A172 (cell line): ENCODE results near the gene MB. TPM values are rescaled to one million over a fixed set of nuclear protein-coding genes. Genes with fewer than 3 reads are reported as not detected.
A peak's percentile ranks its signal among the peaks of the same experiment; 100 is the strongest.

Experiments used
- DNase-seq: peaks from one replicate; pipeline ENCODE4 v3.0.0-alpha.2; 2015; ENCODE audit warnings: low spot score
- total RNA-seq: library from RNA; depleted of rRNA; stranded (reverse); fragments of >200 nt; shearing (Covaris generic); gene quantifications from 2 replicates; pipeline ENCODE4 v1.2.3, GENCODE V29; 2014

MB gene
- total RNA-seq, 1 experiment from 2014 or later, result 3.9 TPM

DNA sequence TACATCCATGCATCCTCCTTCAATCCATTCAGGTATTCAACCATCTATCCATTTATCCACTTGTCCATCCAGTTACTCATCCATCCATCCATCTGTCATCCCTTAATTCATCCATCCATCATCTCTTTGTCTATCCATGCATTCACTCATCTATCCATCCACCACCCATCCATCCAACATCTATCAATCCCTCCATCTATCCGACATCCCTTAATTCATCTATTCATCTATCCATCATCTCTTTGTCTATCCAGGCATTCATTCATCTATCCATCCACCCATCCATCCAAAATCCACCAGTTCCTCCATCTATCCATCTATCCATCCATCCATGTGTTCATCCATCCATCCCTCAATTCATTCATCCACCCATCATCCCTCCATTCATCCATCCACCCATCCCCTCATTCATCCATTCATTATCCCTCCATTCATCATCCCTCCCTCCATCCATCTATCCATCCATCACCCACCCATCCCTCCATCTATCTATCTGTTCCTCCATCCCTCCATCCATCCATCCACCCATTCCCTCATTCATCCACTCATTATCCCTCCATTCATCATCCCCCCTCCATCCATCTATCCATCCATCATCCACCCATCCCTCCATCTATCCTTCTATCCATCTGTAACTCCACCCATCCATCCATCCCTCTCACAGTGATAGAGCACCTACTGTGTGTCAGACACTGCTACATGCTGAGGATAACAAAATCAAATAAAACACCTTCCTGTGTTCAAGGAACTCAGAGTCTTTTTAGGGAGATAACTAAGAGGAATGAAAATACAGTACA, 1.5 kb upstream of the MB start:
- DNase-seq, result no peak

DNA sequence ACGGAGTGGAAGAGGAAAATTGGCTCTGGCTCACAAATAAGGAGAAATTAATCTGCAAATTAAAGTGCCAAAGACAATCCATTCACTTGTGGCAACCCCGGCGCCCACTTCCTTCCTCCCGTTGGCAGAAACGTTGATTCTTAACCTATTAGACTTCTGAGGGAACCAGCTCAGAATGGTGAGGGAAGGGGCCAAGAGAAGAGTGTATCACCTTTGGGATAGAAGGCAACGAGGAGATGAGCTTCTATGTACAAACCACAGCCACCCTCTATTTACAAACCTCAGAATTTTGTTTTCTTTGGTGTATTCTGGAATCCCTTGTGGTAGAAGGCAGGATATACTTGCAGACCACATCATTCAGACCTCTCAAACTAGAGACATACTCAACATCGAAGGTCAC, 1.1 kb downstream of the MB start:
- no peak for DNase-seq

DNA sequence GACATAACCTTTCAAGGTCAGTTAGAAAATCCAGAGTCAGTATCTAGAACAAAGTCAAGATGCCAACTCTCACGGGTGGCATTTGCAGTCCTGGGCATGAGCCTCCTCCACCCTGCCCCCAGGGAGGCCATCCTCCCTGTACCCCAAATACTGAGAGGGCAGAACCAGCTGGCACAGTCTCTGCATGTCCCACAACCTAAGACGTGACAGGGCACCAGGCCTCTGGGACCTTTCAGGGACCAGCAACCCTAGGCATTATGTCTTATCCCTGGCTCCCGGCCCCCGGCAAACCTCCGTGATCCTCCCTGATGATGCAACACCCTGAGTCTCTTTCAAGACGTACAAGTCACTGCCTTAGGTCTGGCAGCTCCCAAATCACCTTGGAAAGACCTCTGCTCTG, 2.0 kb downstream of the MB start:
- DNase-seq, result no peak

DNA sequence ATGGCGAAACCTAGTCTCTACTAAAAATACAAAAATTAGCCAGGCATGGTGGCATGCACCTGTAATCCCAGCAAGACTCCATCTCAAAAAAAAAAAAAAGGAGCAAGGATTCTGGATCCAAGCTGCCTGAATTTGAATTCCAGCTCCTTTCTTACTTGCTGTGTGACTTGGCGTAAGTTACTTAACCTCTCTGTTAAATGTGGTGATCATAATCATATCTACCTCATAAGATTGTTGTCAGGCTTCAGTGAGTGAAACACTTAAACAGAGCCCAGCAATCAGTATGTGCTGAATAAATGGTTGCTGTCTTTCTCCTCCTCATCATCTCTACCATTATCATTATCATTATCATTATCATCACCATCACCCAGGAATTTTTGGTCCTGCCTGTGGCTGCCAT, 2.7 kb downstream of the MB start:
- DNase-seq, result no peak

DNA sequence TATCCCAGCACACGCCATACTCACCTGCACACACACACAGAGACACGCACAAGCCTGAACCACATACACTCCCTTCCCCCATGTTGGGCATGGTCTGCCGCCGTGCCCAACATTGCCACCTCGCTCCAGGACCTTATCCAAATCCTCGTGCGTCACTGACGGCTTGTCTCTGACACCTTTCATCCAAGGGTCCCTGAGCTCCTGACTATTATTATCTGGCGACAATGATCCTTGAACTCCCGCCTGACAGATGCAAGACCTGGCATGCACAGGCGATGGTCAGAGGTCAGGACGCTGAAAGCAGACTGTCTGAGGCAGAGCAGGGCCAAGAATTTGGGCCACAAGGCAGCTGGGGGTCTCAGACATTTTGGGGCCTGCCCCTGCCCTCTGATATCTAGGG, 4.2 kb downstream of the MB start:
- no peak for DNase-seq

DNA sequence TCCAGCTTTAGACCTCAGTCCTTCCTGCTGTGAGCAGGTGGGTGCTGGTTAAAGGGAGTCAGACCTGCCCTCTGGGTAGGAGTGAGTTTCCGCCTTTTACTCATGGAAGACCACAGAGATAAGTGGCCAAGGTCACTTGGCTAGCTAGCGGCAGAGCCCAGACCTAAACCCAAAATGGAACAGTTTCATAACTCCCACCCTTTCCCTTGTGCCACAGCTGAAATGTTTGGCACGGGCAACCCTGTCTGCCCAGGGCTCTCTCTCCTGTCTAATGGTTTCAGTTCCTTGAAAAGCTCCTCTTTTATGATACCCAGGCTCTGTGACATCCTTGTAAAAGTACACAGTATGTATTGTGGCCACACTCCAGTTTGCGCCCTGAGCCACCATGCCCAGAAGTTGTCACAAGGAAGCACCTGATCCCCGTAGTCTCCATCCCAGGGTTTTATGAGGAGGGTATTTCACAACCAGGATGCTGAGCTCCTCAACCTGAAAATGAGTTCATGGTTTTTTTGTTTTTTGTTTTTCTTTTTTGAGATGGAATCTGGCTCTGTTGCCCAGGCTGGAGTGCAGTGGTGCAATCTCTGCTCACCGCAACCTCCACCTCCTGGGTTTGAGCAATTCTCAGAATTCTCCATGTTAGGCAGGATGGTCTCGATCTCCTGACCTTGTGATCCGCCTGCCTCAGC, 5.1 kb downstream of the MB start:
- no peak for DNase-seq

DNA sequence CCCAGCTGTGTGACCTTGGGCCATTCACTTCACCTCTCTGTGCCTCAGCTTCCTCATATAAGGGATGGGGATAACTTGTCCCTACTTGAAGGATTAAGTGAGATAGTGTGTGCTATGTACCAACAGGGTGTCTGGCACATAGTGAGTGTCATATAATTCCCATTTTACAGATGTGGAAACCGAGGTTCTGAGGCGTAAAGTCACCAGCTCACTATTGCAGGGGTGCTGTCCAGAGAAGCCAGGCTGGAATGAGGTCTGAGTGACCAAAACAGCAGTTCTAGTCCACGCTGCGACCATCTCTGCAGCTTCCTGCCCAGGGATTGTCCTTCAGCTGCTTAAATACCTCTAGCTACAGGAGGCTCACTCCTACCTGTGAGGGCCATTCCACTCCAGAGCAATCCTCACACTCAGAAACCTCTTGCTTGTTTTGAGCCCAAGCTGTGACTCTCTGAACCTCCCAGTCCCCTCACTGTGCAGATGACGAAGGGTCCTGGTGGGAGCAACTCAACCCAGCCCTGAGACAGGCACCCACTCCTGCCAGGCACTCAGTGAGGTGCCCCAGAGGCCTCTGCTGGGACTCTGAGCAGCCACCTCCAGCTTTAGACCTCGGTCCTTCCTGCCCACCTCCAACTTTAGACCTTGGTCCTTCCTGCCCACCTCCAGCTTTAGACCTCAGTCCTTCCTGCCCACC, 5.8 kb downstream of the MB start:
- no peak for DNase-seq

DNA sequence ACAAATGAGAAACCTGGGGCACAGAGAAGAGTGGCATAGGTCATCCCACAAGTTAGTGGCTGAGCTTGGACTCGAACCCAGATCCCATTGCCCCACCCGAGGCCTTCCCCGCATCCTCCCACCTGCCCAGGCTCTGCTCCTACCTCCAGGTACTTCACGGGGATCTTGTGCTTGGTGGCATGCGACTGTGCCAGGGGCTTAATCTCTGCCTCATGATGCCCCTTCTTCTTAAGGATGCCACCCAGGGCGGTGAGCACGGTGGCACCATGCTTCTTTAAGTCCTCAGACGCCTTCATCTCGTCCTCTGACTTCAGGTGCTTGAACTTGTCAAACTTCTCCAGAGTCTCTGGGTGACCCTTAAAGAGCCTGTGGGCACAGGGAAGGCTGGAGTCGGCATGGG, 6.4 kb downstream of the MB start:
- no peak for DNase-seq

DNA sequence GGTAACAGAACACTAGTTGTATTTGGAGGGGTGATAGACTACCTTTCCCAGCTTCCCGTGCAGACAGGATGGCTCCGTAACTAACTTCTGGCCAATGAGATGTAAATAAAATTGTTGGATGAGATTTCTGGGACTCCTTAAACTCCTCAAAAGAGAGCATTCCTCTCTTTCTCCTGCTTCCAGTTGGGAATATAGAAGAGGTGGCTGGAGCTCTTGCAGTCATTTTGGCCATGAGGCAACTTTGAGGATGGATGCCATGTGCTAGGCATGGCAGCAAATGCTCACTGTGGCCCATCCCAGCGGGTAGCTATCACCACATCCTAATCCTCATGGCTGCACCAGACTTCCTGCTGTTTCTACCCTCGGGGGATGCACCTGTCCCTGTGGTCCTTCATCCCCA, 7.4 kb downstream of the MB start:
- no peak for DNase-seq

DNA sequence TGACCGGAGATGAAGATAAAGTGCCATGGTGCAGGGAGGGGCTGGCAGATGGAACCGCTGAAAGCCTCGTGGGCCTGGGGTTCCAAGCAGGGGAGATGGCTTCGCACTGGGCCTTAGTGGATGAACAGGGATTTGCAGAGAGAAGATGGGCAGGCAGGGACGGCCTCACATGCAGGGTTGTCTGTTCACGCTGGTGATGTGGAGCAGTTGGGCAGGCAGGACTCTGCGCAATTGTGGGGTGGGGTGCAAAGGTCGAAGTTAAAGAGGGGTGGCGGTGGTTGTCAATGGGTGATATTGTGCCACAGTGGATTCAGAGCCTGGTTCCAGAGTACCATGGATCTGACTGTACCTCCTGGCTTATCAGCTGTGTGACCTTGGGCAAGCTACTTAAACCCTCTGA, 7.9 kb downstream of the MB start:
- DNase-seq, result no peak

DNA sequence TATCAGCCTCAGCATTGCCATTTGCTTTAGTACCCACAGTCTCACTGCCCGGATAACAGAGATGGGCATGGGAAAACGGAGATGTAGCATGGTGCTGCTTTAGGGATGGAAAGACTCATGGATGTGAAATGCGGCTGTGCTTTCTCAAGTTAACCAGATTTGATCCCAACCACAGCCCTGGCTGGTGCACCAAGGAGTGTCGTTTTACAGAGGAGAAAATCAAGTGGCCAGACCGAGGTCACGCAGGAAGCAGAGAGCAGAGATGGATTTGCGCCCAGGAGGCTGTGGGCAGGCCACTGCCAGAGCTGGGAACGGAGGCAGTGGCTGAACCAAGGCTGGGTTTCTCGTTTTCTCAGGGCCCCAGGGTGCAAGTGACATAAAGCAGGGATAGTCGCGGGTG, 9.0 kb downstream of the MB start:
- DNase-seq, result no peak

DNA sequence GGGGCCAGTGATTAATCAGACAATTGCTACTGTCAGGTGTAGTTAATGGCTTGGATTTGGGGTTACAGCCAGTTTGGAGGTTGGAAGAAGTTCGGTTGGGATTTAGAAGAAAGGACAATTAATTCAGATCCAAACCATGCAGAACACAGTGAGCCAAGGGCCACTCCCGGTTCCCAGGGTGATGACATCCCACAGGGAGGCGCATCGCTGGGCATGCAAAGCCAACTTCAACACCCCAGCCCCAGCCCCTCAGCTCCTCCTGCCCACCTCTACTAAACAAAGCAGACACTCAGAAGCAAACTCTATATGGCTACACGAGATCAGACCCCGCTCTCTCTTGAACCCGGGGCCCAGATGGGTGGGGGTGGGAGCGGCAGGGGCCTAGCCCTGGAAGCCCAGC, 10.2 kb downstream of the MB start:
- DNase-seq, result no peak

DNA sequence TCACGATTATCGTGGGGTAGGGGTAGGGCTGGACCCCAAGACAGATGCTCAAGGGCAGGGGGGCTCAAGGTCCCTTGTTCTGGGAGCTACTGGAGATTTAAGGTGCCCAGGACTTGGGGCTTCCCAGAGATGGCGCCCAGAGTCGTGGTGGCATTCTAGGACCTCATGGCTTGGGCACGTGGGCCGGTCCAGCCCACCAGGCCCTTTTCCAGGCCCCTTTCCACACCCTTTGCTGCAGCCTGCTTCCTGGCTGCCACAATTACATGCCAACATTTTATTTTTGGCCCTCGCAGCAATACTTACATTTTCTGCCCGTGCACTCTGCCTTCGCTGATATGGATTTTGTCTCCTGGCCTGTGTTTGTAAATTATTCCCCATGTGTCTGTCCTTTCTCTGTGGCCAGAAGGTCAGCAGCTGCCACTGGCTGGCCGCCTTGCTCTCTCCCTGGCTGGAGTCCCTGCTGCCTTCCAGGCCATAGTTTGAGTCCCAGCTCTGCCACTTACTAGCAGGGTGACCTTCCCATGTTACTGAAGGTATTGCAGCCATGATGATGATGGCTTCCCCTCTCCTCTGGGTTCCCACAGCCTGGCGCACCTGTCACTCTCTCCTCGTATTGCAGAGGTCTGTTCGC, 11.2 kb downstream of the MB start:
- no peak for DNase-seq

DNA sequence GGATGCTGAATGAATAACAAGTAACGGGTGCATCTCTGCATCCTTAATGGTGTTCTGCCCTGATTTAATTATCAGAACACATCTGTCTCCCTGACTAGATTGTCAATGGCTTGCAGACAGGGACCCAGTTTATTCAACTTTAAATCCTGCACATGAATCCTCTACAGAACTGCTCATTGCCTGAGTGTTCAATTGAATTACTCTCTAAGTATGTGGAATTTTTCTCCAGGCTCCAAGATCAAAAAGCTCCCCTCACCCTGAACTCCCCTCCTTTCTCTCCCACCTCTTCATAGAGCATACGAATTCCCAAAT, 11.8 kb downstream of the MB start:
- DNase-seq, result no peak

DNA sequence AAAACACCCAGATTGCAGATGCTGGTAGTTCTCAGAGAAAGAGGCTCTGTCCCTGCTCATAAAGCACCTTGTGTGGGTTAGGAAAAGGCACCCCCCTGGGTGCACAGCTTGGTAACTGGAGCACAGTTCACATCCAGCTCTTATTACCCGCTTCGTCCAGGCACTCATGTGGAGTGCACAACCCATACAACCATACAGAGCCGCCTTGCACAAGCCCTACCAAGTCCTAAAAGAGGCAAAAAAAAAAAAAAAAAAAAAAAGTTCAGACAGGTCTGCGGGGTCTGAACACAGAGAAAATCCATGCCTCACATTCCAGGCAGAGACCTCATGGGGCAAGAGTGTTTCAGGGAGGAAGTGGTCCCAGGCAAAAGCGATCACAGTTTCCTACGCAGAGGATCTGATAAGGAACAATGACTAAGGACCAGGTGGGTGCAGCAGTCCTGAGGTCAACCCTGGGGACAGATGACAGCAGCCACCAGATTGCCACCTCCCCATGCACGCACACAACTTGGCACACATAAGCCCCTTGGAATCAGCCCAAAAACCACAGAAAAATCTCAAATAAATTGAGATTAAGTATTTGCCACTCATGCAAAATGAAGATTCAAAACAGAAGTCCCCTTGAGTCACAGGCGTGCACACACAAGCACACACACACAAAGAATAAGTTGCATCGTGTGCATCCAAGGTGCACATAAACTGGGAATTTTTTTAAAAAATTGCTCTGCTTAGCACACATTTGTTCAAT, 12.3 kb downstream of the MB start:
- DNase-seq, result peak; percentile 68

DNA sequence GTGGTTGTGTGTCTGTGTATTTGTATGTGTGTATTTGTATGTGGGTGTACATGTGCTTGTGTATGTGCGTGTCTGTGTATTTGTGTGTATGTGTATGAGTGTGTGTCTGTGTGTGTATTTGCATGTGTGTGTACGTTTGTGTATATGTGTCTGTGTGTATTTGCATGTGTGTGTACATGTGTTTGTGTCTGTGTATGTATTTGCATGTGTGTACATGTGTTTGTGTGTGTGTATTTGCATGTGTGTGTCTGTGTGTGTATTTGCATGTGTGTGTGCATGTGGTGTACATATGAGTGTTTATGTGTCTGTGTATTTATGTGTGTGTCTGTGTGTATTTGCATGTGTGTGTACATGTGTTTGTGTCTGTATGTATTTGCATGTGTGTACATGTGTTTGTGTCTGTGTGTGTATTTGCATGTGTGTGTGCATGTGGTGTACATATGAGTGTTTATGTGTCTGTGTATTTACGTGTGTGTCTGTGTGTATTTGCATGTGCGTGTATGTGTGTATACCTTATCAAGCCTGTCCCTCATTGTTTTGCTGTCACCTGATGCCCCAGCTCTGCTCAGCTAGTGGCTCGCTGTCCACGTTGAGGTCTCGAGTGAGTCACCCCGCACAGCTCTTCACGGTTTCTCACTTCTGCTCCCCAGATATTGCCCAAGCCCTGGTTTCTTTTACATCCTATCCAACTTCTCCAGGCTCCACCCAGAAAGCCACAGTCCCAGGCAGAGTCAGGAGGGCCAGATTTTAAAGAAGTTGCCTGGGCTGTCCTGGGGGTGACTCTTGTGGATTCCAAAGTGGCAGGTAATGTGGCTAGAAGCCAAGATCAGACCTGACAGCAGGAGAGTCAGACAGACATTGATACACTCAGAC, 15.2 kb downstream of the MB start:
- DNase-seq, result peak; percentile 71

DNA sequence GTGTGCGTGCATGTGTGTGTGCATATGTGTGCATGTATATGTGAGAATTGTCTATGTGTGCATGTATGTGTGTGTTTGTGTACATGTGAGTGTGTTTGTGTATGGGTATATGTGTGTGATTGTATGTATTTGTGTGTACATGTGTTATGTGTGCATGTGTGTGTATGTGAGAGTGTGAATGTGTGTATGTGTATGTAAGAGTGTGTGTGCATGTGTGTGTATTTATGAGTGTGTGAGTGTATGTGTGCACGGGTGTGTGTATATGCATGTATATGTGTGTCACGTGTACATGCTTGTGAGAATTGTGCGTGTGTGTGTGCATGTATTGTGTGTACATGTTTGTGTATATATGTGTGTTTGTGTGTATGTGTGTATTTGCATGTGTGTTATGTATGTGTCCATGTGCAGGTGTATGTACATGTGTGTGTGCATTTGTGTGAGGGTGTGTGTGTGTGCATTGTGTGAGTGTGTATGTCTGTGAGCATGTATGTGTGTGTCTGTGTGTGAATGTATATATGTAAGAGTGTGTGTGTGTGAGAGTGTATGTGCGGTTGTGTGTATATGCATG, 16.0 kb downstream of the MB start:
- DNase-seq, result no peak

DNA sequence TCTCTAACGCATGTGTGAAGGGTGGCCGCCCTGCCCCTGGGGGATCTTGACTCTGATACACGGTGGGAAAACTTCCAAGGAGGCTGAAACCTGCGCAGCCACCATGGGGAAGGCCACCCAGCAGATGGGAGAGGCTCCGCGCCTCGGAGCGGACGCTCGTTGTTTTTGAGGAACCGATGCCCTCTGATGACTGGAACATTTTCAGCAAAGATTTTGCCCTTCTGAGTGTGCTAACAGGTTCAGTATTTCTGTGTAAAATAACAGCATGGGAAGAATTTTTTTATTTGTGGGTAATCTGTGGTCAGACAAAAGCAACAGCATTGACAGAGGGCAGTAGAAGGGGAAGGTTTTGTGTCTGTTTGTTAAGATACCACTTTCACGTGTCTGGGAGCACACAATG, 16.7 kb downstream of the MB start:
- DNase-seq, result no peak

DNA sequence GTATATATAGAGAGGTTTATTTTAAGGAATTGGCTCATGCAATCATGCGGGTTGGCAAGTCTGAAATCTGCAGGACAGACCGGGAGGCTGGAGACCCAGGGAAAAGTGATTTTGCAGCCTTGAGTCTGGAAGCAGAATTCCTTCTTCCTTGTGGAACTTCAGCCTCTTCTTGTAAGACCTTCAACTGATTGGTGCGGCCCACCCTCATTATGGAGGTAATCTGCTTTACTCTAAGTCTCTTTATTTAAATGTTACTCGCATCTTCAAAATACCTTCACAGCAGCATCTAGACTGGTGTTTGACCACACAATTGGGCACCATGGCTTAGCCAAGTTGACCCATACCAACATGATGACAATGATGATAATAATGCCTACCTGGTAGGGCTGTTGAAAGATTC, 17.8 kb downstream of the MB start:
- no peak for DNase-seq

DNA sequence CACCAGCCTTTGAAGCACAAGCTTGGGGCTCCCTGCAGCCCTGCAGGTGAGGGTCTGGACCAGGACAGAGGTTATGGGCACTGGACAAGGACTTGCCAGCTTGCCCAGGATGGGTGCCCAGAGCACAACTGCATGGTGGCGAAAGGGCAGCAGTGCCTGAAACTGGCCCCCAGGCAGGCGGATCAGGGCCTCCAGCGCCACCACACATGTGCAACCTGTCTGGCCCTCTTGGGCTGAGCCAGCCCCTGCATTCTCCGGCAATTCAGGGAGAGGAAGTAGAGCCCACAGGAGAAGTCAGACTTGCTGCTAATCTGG, 18.8 kb downstream of the MB start:
- no peak for DNase-seq
